Fibroblast of villous mesenchyme (primary cell): Measurements from ENCODE around the gene ITFG2. TPM values are rescaled to one million over a fixed set of nuclear protein-coding genes. Genes with fewer than 3 reads are reported as not detected.
A peak's percentile ranks its signal among the peaks of the same experiment; 100 is the strongest.
"Not testable (repeated sequence)": the region's sequence is repeated elsewhere in the genome, so short reads cannot be mapped to it uniquely, and the experiment has no call there.

Source experiments
- DNase-seq: peaks from one replicate; pipeline ENCODE4 v3.0.0-alpha.2; 2010; ENCODE audit warnings: low read depth
- H3K4me3 ChIP-seq: 2 replicates; pipeline ENCODE4 v1.5.1; 2011; ENCODE audit warnings: low read depth, mild to moderate bottlenecking, low read length
- CTCF ChIP-seq: IDR thresholded peaks from 2 replicates; pipeline ENCODE4 v1.5.1; 2012; ENCODE audit warnings: low read depth, mild to moderate bottlenecking, low read length; ENCODE audit not compliant: insufficient read depth
- total RNA-seq: library from RNA; depleted of rRNA; stranded (reverse); fragments of >200 nt; gene quantifications from 2 replicates; pipeline ENCODE4 v1.2.3, GENCODE V29; 2012

Gene ITFG2
- total RNA-seq = 21.2 and 22.2 TPM in 2 replicates

DNA sequence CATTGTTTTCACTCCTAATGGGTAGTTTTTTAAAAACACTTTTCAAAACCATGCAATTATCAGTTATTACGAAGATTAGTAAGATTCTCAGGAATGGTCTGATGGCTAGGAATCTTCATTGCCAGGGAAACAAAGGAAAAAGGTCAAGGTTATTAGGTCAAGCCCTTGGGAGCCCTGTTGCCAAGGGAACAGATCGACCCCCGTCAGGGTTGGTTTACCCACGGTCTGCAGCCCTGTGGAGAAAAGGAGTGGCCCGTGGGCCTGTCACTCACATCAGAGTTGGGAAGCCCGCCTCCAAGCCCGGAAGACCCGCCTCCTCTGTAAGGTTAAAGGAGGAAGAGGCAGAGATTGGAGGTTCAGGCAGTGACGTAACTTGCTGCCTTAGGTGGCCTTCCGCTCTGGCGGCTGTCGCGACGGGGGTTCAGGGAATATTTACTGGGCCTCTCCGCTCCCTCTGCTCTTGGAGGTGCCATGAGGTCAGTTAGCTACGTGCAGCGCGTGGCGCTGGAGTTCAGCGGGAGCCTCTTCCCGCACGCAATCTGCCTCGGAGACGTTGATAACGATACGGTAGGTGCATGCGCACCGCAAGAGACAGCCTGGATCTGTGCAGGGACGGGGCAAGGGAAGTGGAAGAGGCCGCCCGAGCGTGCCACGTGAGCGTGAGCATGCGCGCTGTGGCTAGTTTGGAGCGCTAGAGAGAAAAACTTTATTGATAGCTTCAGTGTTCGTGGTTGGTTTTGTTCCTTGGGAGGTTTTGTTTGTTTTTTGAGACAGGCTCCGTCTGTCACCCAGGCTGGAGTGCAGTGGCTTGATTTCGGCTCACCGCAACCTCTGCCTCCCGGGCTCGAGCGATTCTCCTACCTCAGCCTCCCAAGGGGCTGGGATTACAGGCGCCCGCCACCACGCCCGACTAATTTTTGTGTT, at the start of gene ITFG2:
TSS of gene ITFG2 (plus strand) at position 379 of the 924 bp plus-strand sequence. CDS start at position 472, 93 bp downstream.
- peak; percentile 99 for DNase-seq
- H3K4me3 ChIP-seq = peak within 1 kb of the TSS; percentile 86
- no peak for TF ChIP-seq CTCF

DNA sequence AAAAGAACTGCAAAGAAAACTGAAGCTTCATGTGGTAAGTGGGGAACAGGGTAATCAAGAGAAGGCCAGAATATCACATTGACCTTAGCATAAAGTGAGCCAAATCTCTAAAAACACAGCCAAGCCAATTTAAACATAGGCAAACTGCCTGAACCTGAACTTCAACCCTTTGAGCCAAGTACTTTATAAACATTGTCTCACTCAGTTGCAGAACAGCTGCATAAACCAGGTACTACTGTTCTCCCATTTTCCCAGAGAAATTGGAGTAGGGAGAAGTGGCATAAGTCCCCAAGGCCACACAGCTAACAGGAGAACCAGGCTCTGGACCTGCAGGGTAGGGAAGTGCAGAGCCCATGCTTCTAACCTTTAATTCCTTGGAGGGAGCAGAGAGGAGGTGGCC, 48.1 kb upstream of the ITFG2 start:
- DNase-seq = no peak
- no peak for TF ChIP-seq CTCF
- no peak overlapping the region for H3K4me3 ChIP-seq

GRCh38 chr12:2765052-2765451, 47.4 kb upstream of the ITFG2 start:
- no peak for DNase-seq
- TF ChIP-seq CTCF = no peak
- no peak overlapping the region for H3K4me3 ChIP-seq

- no peak for TF ChIP-seq CTCF
- no peak for DNase-seq
- H3K4me3 ChIP-seq = no peak overlapping the region
Observed at GRCh38 chr12:2765608-2766007, 46.9 kb upstream of the ITFG2 start.

DNA sequence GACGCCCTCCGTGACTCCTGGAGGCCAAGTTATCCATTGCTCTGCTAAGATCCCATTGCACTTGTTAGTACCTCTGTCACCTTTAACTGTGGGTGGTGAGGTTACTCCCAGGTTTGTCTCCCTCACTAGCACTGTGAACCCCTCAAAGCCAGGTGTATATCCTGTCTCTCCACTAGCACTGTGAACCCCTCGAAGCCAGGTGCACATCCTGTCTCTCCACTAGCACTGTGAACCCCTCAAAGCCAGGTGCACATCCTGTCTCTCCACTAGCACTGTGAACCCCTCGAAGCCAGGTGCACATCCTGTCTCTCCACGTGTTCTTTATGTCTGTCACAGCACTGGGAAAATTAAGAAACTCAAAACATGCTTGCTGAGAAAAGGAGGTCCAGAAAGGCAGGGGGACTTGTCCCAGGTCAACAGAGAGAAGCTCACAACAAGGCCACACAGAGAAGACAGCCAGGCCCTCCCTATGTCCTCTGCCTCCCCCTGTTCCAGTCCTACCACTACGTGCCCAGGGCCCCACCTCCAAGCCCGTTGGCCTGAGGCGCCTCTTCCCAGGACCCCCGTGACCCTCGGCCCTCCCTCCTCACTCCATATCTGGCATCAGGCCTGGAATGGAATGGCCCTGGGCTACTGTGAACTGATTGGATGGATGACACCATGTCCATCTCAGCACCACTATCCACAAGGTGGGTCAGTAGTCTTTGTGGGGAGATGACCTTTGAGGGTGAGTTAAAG, 44.1 kb upstream of the ITFG2 start:
- DNase-seq = no peak
- TF ChIP-seq CTCF = no peak
- H3K4me3 ChIP-seq = no peak overlapping the region

DNA sequence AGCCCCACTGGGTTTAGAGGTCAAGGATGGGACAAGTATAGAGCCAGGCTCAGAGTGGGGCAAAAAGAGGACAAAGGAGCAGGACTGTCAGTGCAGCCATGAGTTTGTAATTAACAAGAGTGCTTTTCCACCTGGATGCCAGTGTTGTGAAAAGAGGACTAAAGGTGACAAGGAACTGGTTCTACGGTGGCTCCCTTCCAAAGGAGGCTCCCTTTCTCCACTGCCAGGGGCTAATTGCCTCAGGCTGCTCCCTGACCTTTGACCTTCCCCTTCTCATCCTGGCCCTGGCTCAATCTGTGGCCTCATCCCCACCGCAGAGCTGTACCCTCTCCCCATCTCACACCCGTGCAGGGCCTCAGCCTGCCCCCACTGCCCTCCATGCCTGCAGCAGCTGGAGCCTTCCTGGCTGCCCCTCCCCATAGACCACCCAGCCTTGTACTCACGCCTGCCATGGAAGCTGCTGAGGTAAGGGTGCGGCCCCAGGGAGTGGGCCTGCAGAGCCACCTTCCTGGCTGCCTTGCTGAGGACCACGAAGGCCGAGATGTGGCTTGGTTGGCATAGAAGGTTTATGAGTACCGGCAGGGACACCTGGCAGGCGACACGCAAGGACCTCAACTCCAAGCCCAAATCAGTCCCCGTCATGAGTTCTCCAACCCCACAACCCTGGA, 42.5 kb upstream of the ITFG2 start:
- no peak for TF ChIP-seq CTCF
- no peak for DNase-seq
- no peak overlapping the region for H3K4me3 ChIP-seq

DNA sequence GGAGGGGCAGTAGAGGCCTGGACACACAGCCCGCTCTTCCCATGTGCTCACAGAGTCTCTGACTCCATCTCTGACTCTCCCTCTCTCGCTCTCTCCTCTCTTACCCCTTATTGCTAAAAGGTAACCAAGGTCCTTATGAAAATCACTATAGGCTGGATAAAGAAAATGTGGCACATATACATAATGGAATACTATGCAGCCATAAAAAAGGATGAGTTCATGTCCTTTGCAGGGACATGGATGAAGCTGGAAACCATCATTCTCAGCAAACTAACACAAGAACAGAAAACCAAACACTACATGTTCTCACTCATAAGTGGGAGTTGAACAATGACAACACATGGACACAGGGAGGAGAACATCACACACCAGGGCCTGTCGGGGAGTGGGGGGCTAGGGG, 41.9 kb upstream of the ITFG2 start:
- H3K4me3 ChIP-seq = not testable (repeated sequence)

More for the DNA sequence above, 41.9 kb upstream of the ITFG2 start:
- DNase-seq = not testable (repeated sequence)
